Body of pancreas (tissue), 4 donors: Measurements from ENCODE around the gene WNT9A. TPM values are rescaled to one million over a fixed set of nuclear protein-coding genes. Genes with fewer than 3 reads are reported as not detected.

Source experiments
- ATAC-seq: fragments of 150-250 bp; one replicate; pipeline ENCODE4 v1.9.1; 2016
- DNase-seq, 4 donors: peaks; one replicate each; pipeline ENCODE4 v3.0.0-alpha.2; 2019
- H3K27ac ChIP-seq, 4 donors: fragments of 200-600 bp; sonication (generic); 1 replicate in 3 of 4; 2 replicates in 1 of 4; pipeline versions ENCODE4 v1.5.1 to v1.6.1; 2016 to 2019; ENCODE audit warnings: mild to moderate bottlenecking in 1 of 4, mixed read lengths in 1 of 4, moderate library complexity in 1 of 4
- H3K27me3 ChIP-seq, 2 donors: fragments of 200-600 bp; sonication (generic); one replicate each; pipeline ENCODE4 v1.6.0; 2016; ENCODE audit warnings: mild to moderate bottlenecking in 1 of 2
- H3K36me3 ChIP-seq, 2 donors: fragments of 200-600 bp; sonication (generic); replicated peaks in 1 of 2; 2 replicates each; pipeline ENCODE4 v1.5.1; 2016; ENCODE audit warnings: low read depth in 2 of 2; ENCODE audit not compliant: insufficient read depth in 1 of 2
- H3K4me1 ChIP-seq: fragments of 200-600 bp; sonication (generic); one replicate; pipeline ENCODE4 v1.6.0; 2016
- H3K4me3 ChIP-seq, 2 donors: fragments of 200-600 bp; sonication (generic); 1 replicate in 1 of 2; 2 replicates in 1 of 2; pipeline ENCODE4 v1.5.1; 2016 to 2019
- H3K9me3 ChIP-seq, 3 donors: fragments of 200-600 bp; sonication (generic); 1 replicate in 2 of 3; 2 replicates in 1 of 3; pipeline ENCODE4 v1.5.1; 2016
- POLR2A ChIP-seq, 3 donors: fragments of 450-650 bp; IDR thresholded peaks; one replicate each; pipeline ENCODE4 v1.6.1; 2016; ENCODE audit warnings: antibody characterized with exemption in 3 of 3, mild to moderate bottlenecking in 2 of 3
- WGBS, 2 donors: methylation state at CpG; one replicate each; pipeline ENCODE4 v1.1.5; 2017; 5-methylcytosine and 5-hydroxymethylcytosine counted together
- intact Hi-C: fragments of 100-400 bp; cut with DNase I; formaldehyde crosslinking; loops from one replicate; pipeline ENCODE4 v1.15.1; 2023
- total RNA-seq, 2 donors: library from RNA; depleted of rRNA; stranded (reverse); fragments of >200 nt; gene quantifications; one replicate each; pipeline ENCODE4 v1.1.0, GENCODE V29; 2016
- TF ChIP-seq, protein P1 (sequence below), 7 experiments: fragments of 450-650 bp in 4 of 7; fragments of 200-600 bp in 3 of 7; sonication (generic) in 3 of 7; IDR thresholded peaks; one replicate each; pipeline ENCODE4 v1.5.1; 2016 to 2019; ENCODE audit warnings: antibody characterized with exemption in 7 of 7

Gene WNT9A
- total RNA-seq, 2 donors from 2014 or later = 0.66 to 2.1 TPM

DNA sequence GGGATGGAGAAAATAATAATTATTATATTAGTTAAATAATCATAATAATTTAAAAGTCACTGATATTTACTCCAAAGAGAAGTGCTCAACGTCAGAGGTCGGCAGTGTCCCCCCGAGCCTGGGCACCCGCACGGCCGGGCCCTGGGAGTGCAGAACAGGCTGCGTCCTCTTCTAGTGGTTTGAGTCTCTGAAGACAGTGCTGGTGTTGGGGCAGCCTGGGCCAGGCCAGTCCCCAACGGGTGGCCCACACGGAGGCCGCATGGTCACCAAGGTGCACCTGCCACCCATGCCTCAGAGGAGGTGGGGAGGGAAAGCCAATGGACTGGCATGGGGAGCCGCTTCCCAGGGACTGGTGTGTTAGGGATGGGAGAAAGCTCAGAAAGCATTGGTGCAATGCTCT lies 27.3 kb downstream of the WNT9A start:
- DNase-seq (no peak), ATAC-seq (no peak)
- Histone ChIP-seq H3K27ac (no peak overlapping the region), H3K36me3 (no peaks in the 10 kb centered on the region), H3K4me1 (no peaks in the 10 kb centered on the region), H3K9me3 (no peaks in the 10 kb centered on the region), H3K27me3 (no peaks in the 10 kb centered on the region), H3K4me3 (no peak overlapping the region)
- no peak for TF ChIP-seq POLR2A (IDR thresholded peaks at IDR 0.05)
- TF ChIP-seq, protein P1, sequence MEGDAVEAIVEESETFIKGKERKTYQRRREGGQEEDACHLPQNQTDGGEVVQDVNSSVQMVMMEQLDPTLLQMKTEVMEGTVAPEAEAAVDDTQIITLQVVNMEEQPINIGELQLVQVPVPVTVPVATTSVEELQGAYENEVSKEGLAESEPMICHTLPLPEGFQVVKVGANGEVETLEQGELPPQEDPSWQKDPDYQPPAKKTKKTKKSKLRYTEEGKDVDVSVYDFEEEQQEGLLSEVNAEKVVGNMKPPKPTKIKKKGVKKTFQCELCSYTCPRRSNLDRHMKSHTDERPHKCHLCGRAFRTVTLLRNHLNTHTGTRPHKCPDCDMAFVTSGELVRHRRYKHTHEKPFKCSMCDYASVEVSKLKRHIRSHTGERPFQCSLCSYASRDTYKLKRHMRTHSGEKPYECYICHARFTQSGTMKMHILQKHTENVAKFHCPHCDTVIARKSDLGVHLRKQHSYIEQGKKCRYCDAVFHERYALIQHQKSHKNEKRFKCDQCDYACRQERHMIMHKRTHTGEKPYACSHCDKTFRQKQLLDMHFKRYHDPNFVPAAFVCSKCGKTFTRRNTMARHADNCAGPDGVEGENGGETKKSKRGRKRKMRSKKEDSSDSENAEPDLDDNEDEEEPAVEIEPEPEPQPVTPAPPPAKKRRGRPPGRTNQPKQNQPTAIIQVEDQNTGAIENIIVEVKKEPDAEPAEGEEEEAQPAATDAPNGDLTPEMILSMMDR (IDR thresholded peaks at IDR 0.05) = no peak
- 87 to 94% methylated on average over 10 of the region's 11 CpGs for WGBS, 2 donors
- intact Hi-C loops = no loop called here

DNA sequence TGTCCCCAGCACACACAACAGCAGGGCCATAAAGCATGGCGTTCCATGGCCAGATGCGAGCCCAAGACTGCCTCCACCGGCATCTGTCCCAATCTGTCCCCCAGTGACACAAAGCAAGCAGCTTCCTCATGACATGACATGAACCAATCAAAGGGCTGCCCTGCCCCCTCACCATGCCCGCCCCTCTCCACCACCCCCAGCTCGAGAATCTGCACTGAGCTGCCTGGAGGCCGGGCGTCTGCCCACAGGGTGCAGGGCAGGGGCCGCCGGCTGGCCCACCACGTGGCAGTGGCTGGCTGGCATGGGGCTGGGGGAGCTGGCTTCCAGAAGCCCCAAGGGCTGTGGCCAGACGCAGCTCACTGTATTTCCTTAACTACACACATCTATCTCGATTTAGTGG lies 27.8 kb downstream of the WNT9A start:
- H3K27me3 ChIP-seq = no peaks in the 10 kb centered on the region
- H3K4me1 ChIP-seq = no peaks in the 10 kb centered on the region
- no peaks in the 10 kb centered on the region for H3K9me3 ChIP-seq
- H3K27ac ChIP-seq = no peak overlapping the region
- ATAC-seq = no peak
- no peaks in the 10 kb centered on the region for H3K36me3 ChIP-seq
- 55 to 87% methylated on average over 9 to 12 of the region's 12 CpGs for WGBS, 2 donors
- no peak overlapping the region for H3K4me3 ChIP-seq
- TF ChIP-seq, protein P1 (IDR thresholded peaks at IDR 0.05) = no peak
- TF ChIP-seq POLR2A (IDR thresholded peaks at IDR 0.05) = no peak
- intact Hi-C loops = no loop called here
- no peak for DNase-seq

DNA sequence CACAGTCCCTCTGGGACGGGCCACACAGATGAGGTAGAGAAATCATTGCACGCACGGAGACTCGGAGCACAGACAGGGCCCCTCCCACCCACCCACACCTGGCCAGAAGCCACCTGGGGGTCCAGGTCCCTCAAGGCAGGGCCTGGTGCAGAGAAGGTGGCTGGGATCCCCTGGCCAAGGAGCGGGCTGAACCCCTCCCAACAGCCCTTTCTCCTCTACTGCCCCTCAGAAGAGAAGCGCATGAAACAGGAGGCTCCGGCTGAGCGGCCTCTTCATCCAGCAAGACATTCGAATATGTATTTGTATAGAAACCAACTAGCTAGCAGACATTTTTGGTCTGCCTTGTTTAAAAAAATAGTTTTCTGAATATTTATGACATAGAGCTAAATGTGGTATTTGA lies 29.0 kb downstream of the WNT9A start:
- intact Hi-C loops = no loop called here
- Histone ChIP-seq H3K27me3 (no peaks in the 10 kb centered on the region), H3K4me1 (no peaks in the 10 kb centered on the region), H3K9me3 (no peaks in the 10 kb centered on the region), H3K27ac (no peak overlapping the region), H3K4me3 (no peak overlapping the region), H3K36me3 (no peaks in the 10 kb centered on the region)
- ATAC-seq (no peak), DNase-seq (no peak)
- TF ChIP-seq, protein P1 (IDR thresholded peaks at IDR 0.05) = no peak
- no peak for TF ChIP-seq POLR2A (IDR thresholded peaks at IDR 0.05)
- 87 to 91% methylated on average over 9 of the region's 9 CpGs for WGBS, 2 donors

DNA sequence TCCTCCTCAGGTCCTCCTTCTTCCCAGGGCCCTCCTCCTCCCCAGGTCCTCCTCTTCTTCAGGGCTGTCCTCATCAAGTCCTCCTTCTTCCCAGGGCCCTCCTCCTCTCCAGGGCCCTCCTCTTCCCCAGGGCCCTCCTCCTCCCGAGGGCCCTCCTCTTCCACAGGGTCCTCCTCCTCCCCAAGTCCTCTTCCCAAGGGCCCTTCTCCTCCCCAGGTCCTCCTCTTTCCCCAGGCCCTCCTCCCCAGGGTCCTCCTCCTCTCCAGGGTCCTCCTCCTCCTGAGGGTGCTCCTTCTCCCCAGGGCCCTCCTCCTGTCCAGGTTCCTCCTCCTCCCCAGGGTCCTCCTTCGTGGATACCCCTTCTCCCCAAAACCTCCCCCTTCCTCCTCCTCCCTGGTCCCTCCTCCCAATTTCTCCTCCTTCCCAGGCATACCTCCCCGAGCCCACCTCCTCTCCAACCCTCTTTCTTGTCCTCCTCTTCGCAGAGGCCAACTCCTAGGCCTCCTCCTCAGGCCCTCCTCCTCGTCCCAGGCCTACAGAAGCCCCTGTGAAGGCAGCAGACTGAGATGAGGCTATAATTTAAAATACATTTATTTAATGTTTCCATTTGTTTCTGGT lies 29.5 kb downstream of the WNT9A start:
- no peak for TF ChIP-seq POLR2A (IDR thresholded peaks at IDR 0.05)
- TF ChIP-seq, protein P1 (IDR thresholded peaks at IDR 0.05) = no peak
- 85 to 91% methylated on average over 5 of the region's 5 CpGs for WGBS, 2 donors
- intact Hi-C loops = no loop called here

More for the DNA sequence above, 29.5 kb downstream of the WNT9A start:
- Histone ChIP-seq H3K27me3 (no peaks in the 10 kb centered on the region), H3K4me3 (no peak overlapping the region), H3K9me3 (no peaks in the 10 kb centered on the region), H3K36me3 (no peaks in the 10 kb centered on the region), H3K27ac (no peak overlapping the region), H3K4me1 (no peaks in the 10 kb centered on the region)
- no peak for ATAC-seq
- DNase-seq = no peak
